A673 (cell line): ENCODE results near the gene ROBO4.

Experiments used
- EZH2 ChIP-seq: fragments of 200-600 bp; sonication (generic); IDR thresholded peaks from 2 replicates; pipeline ENCODE4 v1.6.1; 2017; ENCODE audit warnings: borderline replicate concordance, low read depth, mild to moderate bottlenecking, mixed read lengths, antibody characterized with exemption, low read length; ENCODE audit not compliant: poor library complexity, severe bottlenecking
- TF ChIP-seq, protein P1 (sequence below): fragments of 300-800, 200-600 bp; sonication (generic); conservative IDR thresholded peaks from 2 replicates; pipeline ENCODE4 v1.5.1; 2017; ENCODE audit warnings: low read depth, mild to moderate bottlenecking, antibody characterized with exemption, low read length, moderate library complexity, mixed read lengths

DNA sequence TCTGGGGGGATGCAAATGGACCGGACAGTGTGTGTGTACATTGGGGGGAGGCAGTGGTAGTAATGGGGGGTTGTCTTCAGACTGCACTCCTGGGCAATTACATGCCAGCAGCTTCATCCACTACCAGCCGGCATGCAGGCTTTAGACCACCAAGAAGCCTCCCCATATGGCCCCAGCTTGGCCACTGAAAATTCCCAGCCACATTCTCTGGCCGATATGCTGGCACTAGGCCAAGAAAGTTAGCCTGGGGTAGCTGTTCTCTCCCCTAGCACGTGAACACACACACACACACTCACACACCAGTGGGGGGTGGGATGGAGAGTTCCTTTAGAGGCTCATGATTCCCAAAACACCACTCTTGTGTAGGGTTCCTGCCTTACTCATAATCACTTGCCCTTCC is 36.0 kb downstream of the ROBO4 start:
- TF ChIP-seq, protein P1, sequence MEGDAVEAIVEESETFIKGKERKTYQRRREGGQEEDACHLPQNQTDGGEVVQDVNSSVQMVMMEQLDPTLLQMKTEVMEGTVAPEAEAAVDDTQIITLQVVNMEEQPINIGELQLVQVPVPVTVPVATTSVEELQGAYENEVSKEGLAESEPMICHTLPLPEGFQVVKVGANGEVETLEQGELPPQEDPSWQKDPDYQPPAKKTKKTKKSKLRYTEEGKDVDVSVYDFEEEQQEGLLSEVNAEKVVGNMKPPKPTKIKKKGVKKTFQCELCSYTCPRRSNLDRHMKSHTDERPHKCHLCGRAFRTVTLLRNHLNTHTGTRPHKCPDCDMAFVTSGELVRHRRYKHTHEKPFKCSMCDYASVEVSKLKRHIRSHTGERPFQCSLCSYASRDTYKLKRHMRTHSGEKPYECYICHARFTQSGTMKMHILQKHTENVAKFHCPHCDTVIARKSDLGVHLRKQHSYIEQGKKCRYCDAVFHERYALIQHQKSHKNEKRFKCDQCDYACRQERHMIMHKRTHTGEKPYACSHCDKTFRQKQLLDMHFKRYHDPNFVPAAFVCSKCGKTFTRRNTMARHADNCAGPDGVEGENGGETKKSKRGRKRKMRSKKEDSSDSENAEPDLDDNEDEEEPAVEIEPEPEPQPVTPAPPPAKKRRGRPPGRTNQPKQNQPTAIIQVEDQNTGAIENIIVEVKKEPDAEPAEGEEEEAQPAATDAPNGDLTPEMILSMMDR: no peak
- no peak for TF ChIP-seq EZH2
